Adrenal gland (tissue), 12 donors: ENCODE data around the gene RSL1D1. TPM values are rescaled to one million over a fixed set of nuclear protein-coding genes. Genes with fewer than 3 reads are reported as not detected.
"Not testable (repeated sequence)": the region's sequence is repeated elsewhere in the genome, so short reads cannot be mapped to it uniquely, and the experiment has no call there.

Experiments used
- DNase-seq, 7 donors: peaks; one replicate each; pipeline ENCODE4 v3.0.0-alpha.2; 2019 to 2020
- H3K27ac ChIP-seq, 5 donors: fragments of 200-600 bp; sonication (generic) in 4 of 5; 1 replicate in 3 of 5; 2 replicates in 2 of 5; pipeline versions ENCODE4 v1.5.1 to v1.8.0; 2016 to 2020; ENCODE audit warnings: mild to moderate bottlenecking in 1 of 5
- H3K27me3 ChIP-seq: fragments of 200-600 bp; 2 replicates; pipeline ENCODE4 v1.8.0; 2021
- H3K36me3 ChIP-seq, 2 donors: fragments of 200-600 bp; replicated peaks in 1 of 2; 1 replicate in 1 of 2; 2 replicates in 1 of 2; pipeline versions ENCODE4 v1.5.1 to v1.8.0; 2018 to 2022
- H3K4me1 ChIP-seq, 2 donors: fragments of 200-600 bp; replicated peaks in 1 of 2; 1 replicate in 1 of 2; 2 replicates in 1 of 2; pipeline versions ENCODE4 v1.5.1 to v1.8.0; 2018 to 2021
- H3K4me3 ChIP-seq, 4 donors: fragments of 200-600 bp; sonication (generic) in 3 of 4; one replicate each; pipeline ENCODE4 v1.5.1; 2016 to 2018
- H3K9me3 ChIP-seq, 3 donors: fragments of 200-600 bp; sonication (generic) in 1 of 3; replicated peaks in 1 of 3; 1 replicate in 2 of 3; 2 replicates in 1 of 3; pipeline versions ENCODE4 v1.5.1 to v1.8.0; 2016 to 2021
- CTCF ChIP-seq, 6 experiments: fragments of 450-650 bp in 4 of 6; fragments of 200-600 bp in 2 of 6; sonication (generic) in 1 of 6; IDR thresholded peaks; 1 replicate in 5 of 6; 2 replicates in 1 of 6; pipeline versions ENCODE4 v1.5.1 to v1.8.0; 2016 to 2021; ENCODE audit warnings: antibody characterized with exemption in 6 of 6, mild to moderate bottlenecking in 2 of 6, moderate library complexity in 1 of 6
- POLR2A ChIP-seq, 2 donors: fragments of 450-650 bp; IDR thresholded peaks; one replicate each; pipeline ENCODE4 v1.6.1; 2017; ENCODE audit warnings: antibody characterized with exemption in 2 of 2, mild to moderate bottlenecking in 2 of 2, moderate library complexity in 1 of 2
- WGBS, 4 donors: extraction: QIAGEN DNeasy Blood & Tissue Kit in 2 of 4; methylation state at CpG; one replicate each; pipeline versions ENCODE4 v1.1.5 to v1.1.7; 2013 to 2017; 5-methylcytosine and 5-hydroxymethylcytosine counted together
- intact Hi-C, 2 donors: fragments of 100-400 bp; cut with DNase I; formaldehyde crosslinking; loops; one replicate each; pipeline versions ENCODE4 v1.14.1 to v1.15.0; 2022 to 2023
- polyA plus RNA-seq, 3 donors: library from polyadenylated mRNA; stranded (reverse); fragments of 200-250 nt in 2 of 3; fragments of 350-450 nt in 1 of 3; fragmentation: Illumina TruSeq in 1 of 3; extraction: RNeasy Lipid Tissue Mini Kit (QIAGEN cat#74804) in 1 of 3; gene quantifications; one replicate each; pipeline ENCODE4 v1.2.3, GENCODE V29; 2013 to 2014
- total RNA-seq, 9 donors: library from RNA; depleted of rRNA in 4 of 9; stranded (reverse); fragments of >200 nt in 4 of 9; fragments of 120-200 nt in 1 of 9; fragmentation: NEBNext Ultra II Directional in 1 of 9; extraction: Animal tissue kit (Norgen Biotek cat#: 25700) in 1 of 9; gene quantifications; one replicate each; pipeline versions ENCODE4 v1.1.0 to v1.2.4, GENCODE V29; 2013 to 2023
- donor health status: healthy with polysubstance abuse.
- donor health status: Bipolar disorder and iron deficiency.
- donor health status: DM: yes; HTN: yes; CAD: no.
- donor health status: DM: no; HTN: no; CAD: no.
- donor health status: DM: no; HTN: no; CAD: no.
- donor health status: DM: yes; HTN: yes; CAD: no.

Gene RSL1D1
- total and polyA plus RNA-seq, 12 donors, result 40.1 to 511 (median 124) TPM

- Histone ChIP-seq H3K27ac (no peak overlapping the region), H3K36me3 (no peaks in the 10 kb centered on the region), H3K27me3 (no peaks in the 10 kb centered on the region), H3K4me1 (peaks cover 11% of the 10 kb centered on the region in 2 donors), H3K9me3 (no peaks in the 10 kb centered on the region), H3K4me3 (no peak overlapping the region)
- no peak for TF ChIP-seq POLR2A (IDR thresholded peaks at IDR 0.05)
- TF ChIP-seq CTCF (IDR thresholded peaks at IDR 0.05), result no peak
- intact Hi-C loops, result loop anchor here in 1 of 2 donors (10.0 kb wide), 1 partner anchor 415 kb away; no protein-coding TSS in a partner anchor
- 74 to 90% (median 79%) methylated on average over 10 of the region's 10 CpGs for WGBS, 4 donors
- no peak for DNase-seq
Observed at GRCh38 chr16:11819798-11820197, 31.5 kb downstream of the RSL1D1 start.

GRCh38 chr16:11818970-11819369, 32.4 kb downstream of the RSL1D1 start:
- 89 to 93% (median 92%) methylated on average over 7 to 13 of the region's 13 CpGs for WGBS, 4 donors
- H3K27me3 ChIP-seq, H3K9me3 ChIP-seq, H3K4me3 ChIP-seq, H3K27ac ChIP-seq, H3K36me3 ChIP-seq, DNase-seq, H3K4me1 ChIP-seq: not testable (repeated sequence)
- intact Hi-C loops, result loop anchor here in 1 of 2 donors (10.0 kb wide), 1 partner anchor 414 kb away; no protein-coding TSS in a partner anchor

GRCh38 chr16:11816123-11816522, 35.2 kb downstream of the RSL1D1 start:
- WGBS, 4 donors, result 68 to 83% (median 71%) methylated on average over 5 of the region's 5 CpGs
- Histone ChIP-seq H3K36me3 (no peaks in the 10 kb centered on the region), H3K4me3 (no peak overlapping the region), H3K4me1 (no peaks in the 10 kb centered on the region), H3K27me3 (no peaks in the 10 kb centered on the region), H3K9me3 (no peaks in the 10 kb centered on the region), H3K27ac (no peak overlapping the region)
- TF ChIP-seq POLR2A (IDR thresholded peaks at IDR 0.05) (no peak), CTCF (IDR thresholded peaks at IDR 0.05) (no peak)
- intact Hi-C loops, result loop anchor here in 1 of 2 donors (10.0 kb wide), 1 partner anchor 411 kb away; no protein-coding TSS in a partner anchor
- no peak for DNase-seq

- H3K27ac ChIP-seq, H3K9me3 ChIP-seq, H3K4me3 ChIP-seq, H3K4me1 ChIP-seq, H3K27me3 ChIP-seq, H3K36me3 ChIP-seq: not testable (repeated sequence)
- peak in 6 of 7 donors; percentile 21 to 62 (median 34) for DNase-seq
- intact Hi-C loops, result loop anchor here (5.0 to 10.0 kb wide), 3 partner anchors 282 to 417 kb away; no protein-coding TSS in a partner anchor
- 69 to 80% (median 72%) methylated on average over 2 to 4 of the region's 4 CpGs for WGBS, 4 donors
Observed at GRCh38 chr16:11814800-11815199, 36.5 kb downstream of the RSL1D1 start.

DNA sequence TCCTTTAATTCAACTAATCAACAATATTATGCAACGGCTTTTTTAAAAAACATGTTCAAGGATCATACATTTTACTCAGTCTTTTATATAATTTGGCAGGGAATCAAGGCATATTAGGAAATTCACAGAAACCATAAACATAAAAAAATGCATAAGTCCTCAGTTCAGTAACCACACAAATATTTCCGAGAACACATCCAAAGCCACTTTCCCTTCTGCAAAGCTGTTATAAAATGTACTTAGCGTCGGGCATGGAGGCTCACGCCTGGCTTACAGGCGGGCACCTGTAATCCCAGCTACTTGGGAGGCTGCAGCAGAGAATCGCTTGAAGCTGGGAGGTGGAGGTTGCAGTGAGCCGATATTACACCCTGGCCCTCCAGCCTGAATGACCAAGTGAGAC, 44.6 kb downstream of the RSL1D1 start:
- 60 to 79% (median 70%) methylated on average over 8 of the region's 8 CpGs for WGBS, 4 donors
- no peaks in the 10 kb centered on the region for H3K4me1 ChIP-seq
- H3K9me3 ChIP-seq, result no peaks in the 10 kb centered on the region
- no peak overlapping the region for H3K27ac ChIP-seq
- intact Hi-C loops, result no loop called here
- H3K27me3 ChIP-seq, result no peaks in the 10 kb centered on the region
- no peaks in the 10 kb centered on the region for H3K36me3 ChIP-seq
- TF ChIP-seq CTCF (IDR thresholded peaks at IDR 0.05) (no peak), POLR2A (IDR thresholded peaks at IDR 0.05) (no peak)
- H3K4me3 ChIP-seq, result no peak overlapping the region
- DNase-seq, result no peak
